ENCODE data around the gene ATXN1.
"Not testable (repeated sequence)": the region's sequence is repeated elsewhere in the genome, so short reads cannot be mapped to it uniquely, and the experiment has no call there.

The ATXN1 gene

DNA sequence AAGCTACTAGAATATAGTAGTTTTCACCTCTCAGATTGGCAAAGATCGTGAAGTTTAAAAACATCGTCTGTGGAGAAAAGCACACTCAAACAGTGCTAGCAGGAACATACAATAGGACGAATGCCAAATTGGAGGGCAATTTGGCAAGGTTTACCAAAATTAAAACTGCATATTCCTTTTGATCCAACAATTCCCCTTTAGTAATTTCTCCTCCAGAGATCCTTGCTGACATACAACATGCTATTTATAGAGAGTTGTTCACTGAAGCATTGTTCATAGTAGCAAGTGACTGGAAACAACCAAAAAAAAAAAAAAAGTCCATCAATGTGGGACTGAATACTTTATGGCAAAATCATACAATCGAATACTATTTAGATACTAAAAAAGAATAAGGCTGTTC lies 202.2 kb downstream of the ATXN1 start:
- Mint-ChIP-seq H3K4me1 (no peaks in the 10 kb centered on the region), H3K27me3 (no peaks in the 10 kb centered on the region), H3K27ac (no peak overlapping the region), H3K4me3 (no peak overlapping the region), H3K9me3 (no peaks in the 10 kb centered on the region)
- DNase-seq (no peak), ATAC-seq (no peak)

DNA sequence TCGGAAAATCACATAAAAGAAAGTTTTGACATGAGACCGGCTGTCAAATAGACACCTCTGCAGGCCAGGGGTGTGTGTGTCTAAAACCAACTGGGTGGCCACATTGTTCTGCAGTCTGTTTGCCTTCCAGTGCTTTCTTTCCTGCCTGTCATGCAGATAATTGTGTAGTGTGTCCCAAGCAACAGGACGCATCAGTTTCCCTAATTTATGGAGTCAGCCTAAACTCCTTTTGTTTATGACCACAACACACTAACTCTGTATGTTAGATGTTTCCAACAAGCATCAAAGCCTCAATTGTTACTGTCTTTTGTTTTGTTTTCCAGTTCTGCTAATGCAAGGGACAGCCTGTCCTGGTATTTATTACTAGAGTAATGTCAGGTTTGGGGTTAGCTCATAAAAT lies 205.7 kb downstream of the ATXN1 start:
- no peaks in the 10 kb centered on the region for H3K27me3 Mint-ChIP-seq
- no peak for DNase-seq
- ATAC-seq, result no peak
- H3K4me1 Mint-ChIP-seq, result no peaks in the 10 kb centered on the region
- H3K27ac Mint-ChIP-seq, result no peak overlapping the region
- H3K9me3 Mint-ChIP-seq, result no peaks in the 10 kb centered on the region
- no peak overlapping the region for H3K4me3 Mint-ChIP-seq

DNA sequence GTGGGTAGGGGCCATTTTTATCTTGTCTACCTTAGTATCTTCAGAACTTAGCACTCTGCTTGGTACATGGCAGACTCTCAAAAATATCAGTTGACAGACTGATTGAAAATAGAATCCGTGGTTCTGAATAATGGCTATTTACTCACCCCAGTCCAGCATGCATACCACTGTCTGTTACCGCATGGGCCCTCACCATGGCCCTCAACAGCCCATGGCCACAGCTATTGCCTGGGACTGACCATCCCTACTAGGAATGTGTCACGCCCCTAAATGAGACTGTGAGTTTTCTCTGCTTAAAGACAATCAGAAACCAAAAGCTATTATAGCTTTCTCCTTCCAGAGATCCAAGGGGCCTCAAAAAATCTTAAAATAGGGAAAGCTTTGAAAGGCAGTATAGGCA lies 207.7 kb downstream of the ATXN1 start:
- Mint-ChIP-seq H3K27ac (no peak overlapping the region), H3K27me3 (no peaks in the 10 kb centered on the region), H3K4me1 (no peaks in the 10 kb centered on the region), H3K9me3 (no peaks in the 10 kb centered on the region), H3K4me3 (no peak overlapping the region)
- ATAC-seq (no peak), DNase-seq (no peak)

DNA sequence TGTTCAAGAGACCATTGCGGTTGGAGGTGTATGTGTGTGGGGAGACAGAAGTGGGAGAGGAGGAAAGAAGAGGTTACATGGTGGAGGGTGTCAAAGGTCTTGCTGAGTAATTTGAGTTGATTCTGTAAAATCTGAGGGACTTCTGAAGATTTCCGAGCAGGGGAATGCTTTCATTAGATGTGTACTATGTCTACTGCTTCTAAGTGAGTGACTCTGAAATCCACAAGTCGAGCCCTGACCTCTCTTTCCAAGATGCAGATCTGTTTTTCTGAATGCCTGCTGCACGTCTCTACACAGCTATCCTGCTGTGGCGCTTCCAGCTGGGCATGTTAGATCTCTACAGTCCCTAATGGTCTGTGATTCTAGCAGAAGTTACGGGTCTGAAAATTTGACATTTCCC lies 209.8 kb downstream of the ATXN1 start:
- H3K27me3 Mint-ChIP-seq, result no peaks in the 10 kb centered on the region
- no peaks in the 10 kb centered on the region for H3K4me1 Mint-ChIP-seq
- no peak overlapping the region for H3K27ac Mint-ChIP-seq
- DNase-seq (no peak), ATAC-seq (no peak)
- H3K9me3 Mint-ChIP-seq, result no peaks in the 10 kb centered on the region
- no peak overlapping the region for H3K4me3 Mint-ChIP-seq

DNA sequence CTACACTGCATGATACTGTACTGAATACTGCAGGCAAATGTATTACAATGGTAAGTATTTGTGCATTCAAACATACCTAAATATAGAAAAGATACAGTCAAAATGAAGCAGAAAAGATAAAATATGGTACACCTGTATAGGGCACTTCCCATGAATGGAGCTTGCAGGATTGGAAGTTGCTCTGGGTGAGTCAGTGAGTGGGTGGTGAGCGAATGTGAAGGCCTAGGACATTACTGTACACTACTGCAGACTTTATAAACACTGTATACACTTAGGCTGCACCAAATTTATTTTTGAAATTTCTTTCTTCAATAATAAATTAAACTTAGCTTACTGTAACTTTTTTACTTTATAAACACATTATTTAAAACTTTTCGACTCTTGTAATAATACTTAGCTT lies 213.1 kb downstream of the ATXN1 start:
- DNase-seq (no peak), ATAC-seq (no peak)
- Mint-ChIP-seq H3K4me1 (peaks cover 5% of the 10 kb centered on the region), H3K4me3 (no peak overlapping the region), H3K27me3 (no peaks in the 10 kb centered on the region), H3K27ac (no peak overlapping the region), H3K9me3 (no peaks in the 10 kb centered on the region)

DNA sequence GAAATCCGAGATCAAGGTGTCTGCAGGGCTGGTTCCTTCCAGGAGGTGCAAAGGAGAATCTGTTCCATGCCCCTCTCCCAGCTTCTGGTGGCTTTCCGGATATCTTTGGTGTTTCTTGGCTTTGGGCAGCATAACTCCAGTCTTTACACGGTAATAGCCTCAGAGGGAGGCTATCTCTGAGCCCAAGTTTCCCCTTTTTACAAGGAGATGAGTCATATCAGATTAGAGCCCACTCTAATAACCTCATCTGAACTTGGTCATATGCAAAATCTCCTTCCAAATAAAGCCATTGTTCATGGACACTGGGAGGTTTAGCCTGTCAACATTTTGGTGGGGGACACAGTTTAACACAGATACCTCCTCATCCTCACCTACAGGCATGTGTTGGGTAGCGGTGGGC lies 213.7 kb downstream of the ATXN1 start:
- no peak overlapping the region for H3K27ac Mint-ChIP-seq
- H3K4me1 Mint-ChIP-seq, result peaks cover 5% of the 10 kb centered on the region

DNA sequence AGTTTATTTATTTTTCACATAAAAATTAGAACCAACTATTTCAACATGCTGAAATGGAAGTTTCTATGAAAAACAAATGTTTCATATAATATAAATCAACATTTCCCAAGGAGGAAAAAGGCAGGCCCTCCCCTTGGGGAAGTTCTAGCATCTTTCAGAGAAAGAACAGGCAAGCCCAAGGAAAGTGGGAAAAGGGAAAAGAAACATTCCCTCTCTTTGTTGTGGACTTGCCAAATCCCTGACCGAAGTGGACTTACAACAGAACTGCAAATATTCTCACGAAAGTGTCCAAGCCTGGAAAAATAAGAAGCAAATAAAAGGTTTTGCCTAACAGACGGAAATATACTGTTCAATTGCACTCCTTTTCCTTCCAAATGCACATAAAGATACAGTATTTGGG lies 214.4 kb downstream of the ATXN1 start:
- ATAC-seq, result no peak
- no peaks in the 10 kb centered on the region for H3K27me3 Mint-ChIP-seq
- H3K27ac Mint-ChIP-seq, result no peak overlapping the region
- no peak overlapping the region for H3K4me3 Mint-ChIP-seq
- H3K4me1 Mint-ChIP-seq, result peaks cover 5% of the 10 kb centered on the region
- DNase-seq, result no peak
- no peaks in the 10 kb centered on the region for H3K9me3 Mint-ChIP-seq

More for the DNA sequence above, 213.7 kb downstream of the ATXN1 start:
- H3K9me3 Mint-ChIP-seq, result no peaks in the 10 kb centered on the region
- H3K27me3 Mint-ChIP-seq, result no peaks in the 10 kb centered on the region
- ATAC-seq, result no peak
- DNase-seq, result no peak
- H3K4me3 Mint-ChIP-seq, result no peak overlapping the region

DNA sequence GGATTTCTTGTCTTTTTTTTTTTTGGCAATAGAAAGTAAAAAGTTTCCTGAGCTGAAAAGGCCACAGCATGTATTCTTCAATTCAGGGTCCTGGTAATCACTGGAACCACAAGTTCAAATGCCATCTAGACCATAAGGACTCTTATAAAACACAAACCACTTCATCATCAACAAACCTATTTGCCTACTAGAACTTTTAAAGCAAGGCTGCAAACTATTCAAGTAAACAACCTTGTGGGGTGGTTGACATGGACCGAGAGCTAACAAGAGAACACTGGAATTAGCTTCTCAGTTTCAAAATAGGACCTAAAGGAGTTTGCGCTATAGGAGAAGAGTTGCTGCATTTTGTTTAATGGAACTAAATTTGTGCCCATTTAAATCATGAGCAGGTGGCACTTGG lies 215.9 kb downstream of the ATXN1 start:
- Mint-ChIP-seq H3K9me3 (no peaks in the 10 kb centered on the region), H3K4me1 (peaks cover 15% of the 10 kb centered on the region), H3K27me3 (no peaks in the 10 kb centered on the region), H3K27ac (no peak overlapping the region), H3K4me3 (no peak overlapping the region)
- no peak for DNase-seq
- ATAC-seq, result no peak

DNA sequence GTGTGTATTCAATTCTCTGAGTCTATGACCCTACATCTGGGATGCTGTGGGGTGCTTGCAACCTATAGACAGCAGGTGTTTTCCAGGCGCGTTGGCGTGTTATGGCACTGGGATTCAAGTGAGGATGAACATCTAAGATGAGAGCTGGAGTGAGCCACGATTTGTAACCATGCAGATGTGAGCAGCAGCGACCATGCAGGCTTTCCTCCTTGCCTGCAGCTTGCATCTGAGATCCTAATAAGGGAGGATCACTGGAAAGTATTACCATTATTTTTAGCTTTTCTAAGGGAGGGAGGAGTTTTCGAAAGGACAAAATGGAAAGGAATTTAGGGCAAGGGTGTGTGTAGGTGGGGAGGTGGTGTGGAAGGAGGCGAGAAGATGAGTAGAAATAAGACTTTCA lies 216.7 kb downstream of the ATXN1 start:
- Mint-ChIP-seq H3K4me3 (no peak overlapping the region), H3K4me1 (peaks cover 20% of the 10 kb centered on the region), H3K27ac (peak overlapping the region in 1 of 2 donors; percentile 6), H3K27me3 (no peaks in the 10 kb centered on the region), H3K9me3 (no peaks in the 10 kb centered on the region)
- no peak for DNase-seq
- ATAC-seq, result no peak

DNA sequence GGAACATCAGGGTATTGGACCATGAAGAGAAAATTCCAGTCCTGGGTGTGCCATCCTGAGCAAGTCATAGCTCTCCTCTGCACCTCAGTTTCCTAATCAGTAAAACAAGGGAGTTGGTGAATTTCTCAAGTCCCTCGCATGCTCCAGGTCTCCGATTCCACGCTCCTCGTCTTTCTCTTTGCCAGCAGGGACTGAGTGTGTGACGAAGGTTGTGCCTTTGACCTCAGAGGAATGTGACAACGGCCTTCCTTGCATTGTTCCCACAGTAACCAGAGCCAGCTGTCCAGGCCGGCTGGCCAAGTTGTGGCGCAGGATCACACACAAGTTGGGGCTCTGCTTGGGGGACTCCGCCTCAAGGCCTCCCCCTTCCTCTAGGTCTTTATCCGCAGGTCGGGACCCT lies 217.3 kb downstream of the ATXN1 start:
- no peak overlapping the region for H3K4me3 Mint-ChIP-seq
- no peaks in the 10 kb centered on the region for H3K9me3 Mint-ChIP-seq
- no peak for DNase-seq
- no peak for ATAC-seq
- H3K27ac Mint-ChIP-seq, result no peak overlapping the region
- H3K27me3 Mint-ChIP-seq, result no peaks in the 10 kb centered on the region
- H3K4me1 Mint-ChIP-seq, result peaks cover 22% of the 10 kb centered on the region

DNA sequence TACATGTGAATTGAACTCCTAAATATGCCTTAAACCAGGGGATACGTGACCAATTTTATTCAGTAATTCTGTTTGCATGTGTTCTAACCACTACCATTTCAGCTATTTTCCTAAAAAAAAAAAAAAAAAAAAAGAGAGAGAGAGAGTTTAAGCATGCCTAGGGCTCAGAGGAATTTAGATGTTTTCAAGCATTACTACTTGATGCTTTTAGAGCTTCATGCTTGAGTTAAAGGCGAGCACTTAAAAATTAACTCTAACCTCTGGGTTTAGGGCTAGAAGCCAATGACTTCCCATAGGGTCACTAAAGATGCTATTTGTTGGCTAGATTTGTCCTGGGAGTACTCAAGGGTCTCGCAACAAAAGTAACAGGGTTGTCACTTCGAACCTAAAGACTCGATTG lies 217.7 kb downstream of the ATXN1 start:
- ATAC-seq (no peak), DNase-seq (no peak)
- Mint-ChIP-seq H3K27ac (no peak overlapping the region), H3K9me3 (no peaks in the 10 kb centered on the region), H3K4me3 (no peak overlapping the region), H3K4me1 (peaks cover 22% of the 10 kb centered on the region), H3K27me3 (no peaks in the 10 kb centered on the region)

DNA sequence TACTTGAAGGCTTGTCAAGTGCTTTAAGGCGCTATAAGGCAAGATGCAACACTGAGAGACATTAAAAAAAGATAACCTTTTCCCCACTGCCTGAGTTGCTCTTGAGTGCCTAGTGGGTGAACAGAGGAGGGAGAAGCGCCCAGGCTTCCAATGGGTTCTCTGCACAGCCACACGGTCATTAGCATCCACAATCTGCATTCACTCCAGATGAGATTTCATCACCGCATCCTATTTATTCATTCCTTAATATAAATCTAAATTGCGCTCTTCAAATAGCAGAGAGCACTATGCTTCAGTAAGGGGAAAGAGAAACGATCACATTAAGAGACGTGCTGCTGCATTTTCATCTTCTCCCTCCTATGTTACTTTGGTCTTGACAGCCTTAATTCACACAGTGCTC lies 219.2 kb downstream of the ATXN1 start:
- no peaks in the 10 kb centered on the region for H3K27me3 Mint-ChIP-seq
- DNase-seq, result no peak
- no peak overlapping the region for H3K4me3 Mint-ChIP-seq
- no peak for ATAC-seq
- peaks cover 22% of the 10 kb centered on the region for H3K4me1 Mint-ChIP-seq
- H3K9me3 Mint-ChIP-seq, result no peaks in the 10 kb centered on the region
- peak overlapping the region in 1 of 2 donors; percentile 27 for H3K27ac Mint-ChIP-seq

DNA sequence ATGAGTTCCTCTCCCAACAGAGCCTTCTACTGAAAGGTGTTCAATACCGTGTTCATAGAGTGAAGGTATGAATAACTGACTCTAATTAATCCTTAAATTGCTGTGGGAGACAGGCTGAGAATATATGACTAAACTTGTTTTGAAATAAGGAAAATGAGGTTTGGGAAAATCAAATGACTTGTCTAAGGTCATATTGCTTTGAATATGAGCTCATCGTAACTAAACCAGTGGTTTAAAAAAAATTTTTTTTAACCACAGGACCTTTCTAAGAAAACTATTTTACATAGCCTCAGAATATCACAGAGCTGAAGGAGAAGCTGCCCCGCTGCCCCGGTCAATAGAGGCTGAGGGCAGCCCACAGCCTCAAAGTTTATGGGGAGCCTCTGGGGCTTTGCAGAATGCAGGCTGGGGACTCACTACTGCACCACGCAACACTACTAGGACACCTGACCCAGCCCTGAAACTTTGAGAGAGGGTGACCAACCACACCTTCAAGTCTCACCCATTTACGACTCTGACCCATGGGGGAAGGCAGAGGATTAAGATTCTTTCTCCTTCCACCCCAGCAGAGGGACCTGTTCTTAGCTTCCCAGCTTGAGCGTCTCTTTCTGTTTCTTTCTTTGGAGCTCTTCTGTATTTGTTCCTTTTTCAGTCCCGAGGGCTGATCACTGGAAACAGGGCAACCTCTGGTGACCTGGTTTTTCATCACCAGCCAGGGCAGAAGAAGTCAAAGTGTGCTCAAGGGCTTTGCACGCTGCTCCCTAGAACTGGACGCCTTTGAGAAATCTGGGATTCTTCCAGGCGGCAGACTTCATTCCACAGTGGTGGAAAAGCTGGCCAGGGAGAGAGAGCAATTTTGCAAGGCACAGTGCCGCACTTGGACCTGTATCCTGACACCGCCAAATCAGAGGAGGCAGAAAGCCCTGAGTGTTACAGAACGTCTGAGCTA lies 220.2 kb downstream of the ATXN1 start:
- Mint-ChIP-seq H3K27me3 (no peaks in the 10 kb centered on the region), H3K4me1 (peaks cover 22% of the 10 kb centered on the region), H3K9me3 (no peaks in the 10 kb centered on the region), H3K27ac (no peak overlapping the region), H3K4me3 (peak overlapping the region in 1 of 2 donors; percentile 0)
- DNase-seq, result no peak
- peak; percentile 58 for ATAC-seq

DNA sequence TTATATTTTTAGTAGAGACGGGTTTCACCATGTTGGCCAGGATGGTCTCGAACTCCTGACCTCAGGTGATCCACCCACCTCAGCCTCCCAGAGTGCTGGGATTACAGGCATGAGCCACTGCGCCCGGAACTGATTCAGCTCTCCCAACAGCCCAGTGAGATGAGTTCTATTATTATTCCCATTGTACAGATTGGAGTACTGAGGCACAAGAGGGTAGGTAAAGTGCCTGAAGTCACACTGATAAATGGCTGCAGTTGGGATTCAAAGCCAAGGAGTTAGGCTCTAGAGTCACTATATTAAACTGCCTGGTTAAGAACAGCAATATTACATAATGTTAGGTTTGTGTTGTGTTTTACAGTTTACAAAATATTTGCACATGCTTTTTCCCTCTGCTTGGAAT lies 220.9 kb downstream of the ATXN1 start:
- H3K27ac Mint-ChIP-seq, H3K9me3 Mint-ChIP-seq, H3K27me3 Mint-ChIP-seq, ATAC-seq, DNase-seq, H3K4me3 Mint-ChIP-seq: not testable (repeated sequence)
- peaks cover 22% of the 10 kb centered on the region for H3K4me1 Mint-ChIP-seq

DNA sequence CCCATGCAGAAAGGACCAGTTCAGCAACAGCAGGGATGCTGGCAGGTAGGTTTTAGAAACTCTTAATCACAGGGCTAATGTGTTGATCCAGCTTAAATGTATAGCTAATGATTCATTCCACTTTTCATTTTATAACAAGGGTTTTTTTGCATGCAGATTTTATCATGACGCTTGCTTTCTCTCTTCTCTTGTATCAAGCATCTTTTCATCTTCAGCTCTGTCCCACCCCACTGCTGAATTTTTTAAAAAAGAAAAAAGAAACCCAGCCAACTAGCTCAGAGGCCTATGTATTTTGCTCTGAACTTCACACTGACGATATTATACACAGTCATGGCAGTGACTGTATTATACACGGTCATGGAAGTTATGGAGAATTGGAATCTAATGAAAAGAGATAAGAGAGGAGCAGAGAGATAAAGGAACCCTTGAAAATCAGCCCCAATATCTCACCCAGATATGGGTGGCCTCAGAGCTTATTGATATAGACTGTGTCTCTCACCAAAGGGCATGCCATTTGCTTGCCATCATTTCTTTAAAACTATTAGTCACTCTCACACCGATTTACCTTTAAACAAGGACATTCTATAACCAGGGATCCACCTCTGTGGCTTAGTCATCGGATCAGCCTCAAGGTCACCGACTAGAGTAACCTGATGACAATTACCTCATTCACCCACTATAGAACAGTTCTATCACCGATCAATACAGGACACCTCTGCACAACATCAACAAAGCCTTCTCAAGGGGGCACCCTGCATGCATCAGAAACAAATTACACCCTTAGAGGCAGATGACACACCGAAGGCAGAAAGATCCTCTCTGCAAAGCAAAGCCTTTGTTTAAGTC lies 222.0 kb downstream of the ATXN1 start:
- Mint-ChIP-seq H3K4me1 (peaks cover 26% of the 10 kb centered on the region), H3K27me3 (no peaks in the 10 kb centered on the region), H3K4me3 (no peak overlapping the region), H3K9me3 (no peaks in the 10 kb centered on the region), H3K27ac (no peak overlapping the region)
- DNase-seq (no peak), ATAC-seq (no peak)

DNA sequence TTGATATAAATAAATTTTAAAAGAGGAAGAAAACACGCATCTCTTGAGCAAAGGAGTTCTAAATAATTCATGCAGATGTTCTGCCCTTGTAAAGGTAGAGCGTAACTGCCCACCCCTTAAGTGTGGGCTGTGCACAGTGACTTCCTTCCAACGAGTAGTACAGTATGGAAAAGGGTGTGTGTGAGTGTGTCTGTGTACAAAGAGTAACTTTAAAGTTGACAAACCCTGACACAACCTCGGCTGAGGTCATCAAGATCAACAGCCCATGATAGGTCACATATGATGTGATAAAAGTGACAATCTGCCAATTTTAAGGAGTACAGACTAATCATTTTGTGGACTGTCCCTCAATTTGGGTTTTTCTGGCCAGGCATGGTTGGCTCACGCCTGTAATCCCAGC lies 225.7 kb downstream of the ATXN1 start:
- Mint-ChIP-seq H3K27me3 (no peaks in the 10 kb centered on the region), H3K4me1 (peaks cover 19% of the 10 kb centered on the region), H3K9me3 (no peaks in the 10 kb centered on the region), H3K4me3 (no peak overlapping the region), H3K27ac (no peak overlapping the region)
- ATAC-seq, result no peak
- DNase-seq, result no peak

All from stimulated activated naive CD8-positive, alpha-beta T cell treated with anti-CD3 and anti-CD28 coated beads, Interleukin-15, amount 100 ng/mL, for 72 hours (primary cell).